Measurements from ENCODE around the gene KHDC4. TPM values are rescaled to one million over a fixed set of nuclear protein-coding genes. Genes with fewer than 3 reads are reported as not detected.
A peak's percentile ranks its signal among the peaks of the same experiment; 100 is the strongest.
"Not testable (repeated sequence)": the region's sequence is repeated elsewhere in the genome, so short reads cannot be mapped to it uniquely, and the experiment has no call there.

The KHDC4 gene
- total RNA-seq, 2 donors from 2014 or later = 67.5 to 109 TPM

- Mint-ChIP-seq H3K27ac (peak overlapping the region; percentile 97), H3K4me3 (peak overlapping the region; percentile 98), H3K36me3 (ENCODE audit: low read depth) (no peaks in the 10 kb centered on the region), H3K9me3 (no peaks in the 10 kb centered on the region), H3K4me1 (peaks cover 20% of the 10 kb centered on the region), H3K27me3 (no peaks in the 10 kb centered on the region)
- no peak for ATAC-seq (replicated peaks)
Measured at GRCh38 chr1:155912056-155912536, 22.1 kb downstream of the KHDC4 start.

- H3K27ac Mint-ChIP-seq = peak within 1 kb of the TSS; percentile 97
- no peaks in the 10 kb centered on the region for H3K27me3 Mint-ChIP-seq
Measured at GRCh38 chr1:155911156-155912055, 22.8 kb downstream of the KHDC4 start, which contains the start of gene RIT1. TSS of gene RIT1 (minus strand) at chr1:155911349. CDS start at chr1:155910761, 588 bp downstream.

GRCh38 chr1:155910621-155911121 is 23.5 kb downstream of the KHDC4 start:
- peak overlapping the region; percentile 98 for H3K4me3 Mint-ChIP-seq
- no peaks in the 10 kb centered on the region for H3K36me3 Mint-ChIP-seq (ENCODE audit: low read depth)
- H3K9me3 Mint-ChIP-seq = no peaks in the 10 kb centered on the region
- H3K4me1 Mint-ChIP-seq = peaks cover 20% of the 10 kb centered on the region
- H3K27ac Mint-ChIP-seq = peak overlapping the region; percentile 97
- peak; percentile 20 for ATAC-seq (replicated peaks)
- no peaks in the 10 kb centered on the region for H3K27me3 Mint-ChIP-seq

More at GRCh38 chr1:155911156-155912055, 22.8 kb downstream of the KHDC4 start, which contains the start of gene RIT1:
- Mint-ChIP-seq H3K36me3 (ENCODE audit: low read depth) (no peaks in the 10 kb centered on the region), H3K4me1 (peaks cover 20% of the 10 kb centered on the region), H3K4me3 (peak within 1 kb of the TSS; percentile 98), H3K9me3 (no peaks in the 10 kb centered on the region)
- peak; percentile 86 for ATAC-seq (replicated peaks)

- H3K9me3 Mint-ChIP-seq = no peaks in the 10 kb centered on the region
- H3K27me3 Mint-ChIP-seq = no peaks in the 10 kb centered on the region
- H3K4me1 Mint-ChIP-seq = peaks cover 20% of the 10 kb centered on the region
- peaks cover 6% of the 10 kb centered on the region for H3K36me3 Mint-ChIP-seq (ENCODE audit: low read depth)
- H3K4me3 Mint-ChIP-seq = peak overlapping the region; percentile 98
- ATAC-seq (replicated peaks) = no peak
- peak overlapping the region; percentile 97 for H3K27ac Mint-ChIP-seq
Measured at GRCh38 chr1:155909894-155910293, 24.3 kb downstream of the KHDC4 start.

GRCh38 chr1:155904261-155904660 is 30.0 kb downstream of the KHDC4 start:
- Mint-ChIP-seq H3K9me3 (no peaks in the 10 kb centered on the region), H3K4me3 (no peak overlapping the region), H3K27ac (no peak overlapping the region), H3K4me1 (peaks cover 5% of the 10 kb centered on the region), H3K36me3 (ENCODE audit: low read depth) (peaks cover 62% of the 10 kb centered on the region), H3K27me3 (no peaks in the 10 kb centered on the region)
- ATAC-seq (replicated peaks) = no peak

GRCh38 chr1:155900161-155900560 is 34.1 kb downstream of the KHDC4 start:
- Mint-ChIP-seq H3K27me3 (no peaks in the 10 kb centered on the region), H3K9me3 (no peaks in the 10 kb centered on the region), H3K27ac (no peak overlapping the region), H3K4me3 (no peak overlapping the region), H3K4me1 (peaks cover 5% of the 10 kb centered on the region), H3K36me3 (ENCODE audit: low read depth) (peaks cover 100% of the 10 kb centered on the region)
- no peak for ATAC-seq (replicated peaks)

- Mint-ChIP-seq H3K27me3 (no peaks in the 10 kb centered on the region), H3K36me3 (ENCODE audit: low read depth) (peaks cover 95% of the 10 kb centered on the region), H3K4me1 (peaks cover 4% of the 10 kb centered on the region), H3K27ac (no peak overlapping the region), H3K9me3 (no peaks in the 10 kb centered on the region), H3K4me3 (no peak overlapping the region)
- ATAC-seq (replicated peaks) = no peak
Measured at GRCh38 chr1:155899683-155900082, 34.5 kb downstream of the KHDC4 start.

GRCh38 chr1:155898888-155899287 is 35.3 kb downstream of the KHDC4 start:
- peaks cover 87% of the 10 kb centered on the region for H3K36me3 Mint-ChIP-seq (ENCODE audit: low read depth)
- no peaks in the 10 kb centered on the region for H3K27me3 Mint-ChIP-seq
- no peak for ATAC-seq (replicated peaks)
- H3K4me3 Mint-ChIP-seq = no peak overlapping the region
- H3K4me1 Mint-ChIP-seq = no peaks in the 10 kb centered on the region
- no peaks in the 10 kb centered on the region for H3K9me3 Mint-ChIP-seq
- no peak overlapping the region for H3K27ac Mint-ChIP-seq

GRCh38 chr1:155897746-155898145 is 36.5 kb downstream of the KHDC4 start:
- no peaks in the 10 kb centered on the region for H3K9me3 Mint-ChIP-seq
- peaks cover 7% of the 10 kb centered on the region for H3K4me1 Mint-ChIP-seq
- H3K4me3 Mint-ChIP-seq = no peak overlapping the region
- H3K27ac Mint-ChIP-seq = no peak overlapping the region
- peaks cover 75% of the 10 kb centered on the region for H3K36me3 Mint-ChIP-seq (ENCODE audit: low read depth)
- no peaks in the 10 kb centered on the region for H3K27me3 Mint-ChIP-seq
- no peak for ATAC-seq (replicated peaks)

- H3K9me3 Mint-ChIP-seq; H3K4me3 Mint-ChIP-seq; H3K4me1 Mint-ChIP-seq; ATAC-seq (replicated peaks); H3K27ac Mint-ChIP-seq; H3K27me3 Mint-ChIP-seq: not testable (repeated sequence)
- peaks cover 63% of the 10 kb centered on the region for H3K36me3 Mint-ChIP-seq (ENCODE audit: low read depth)
Measured at GRCh38 chr1:155896476-155896875, 37.7 kb downstream of the KHDC4 start.

GRCh38 chr1:155895617-155896016 is 38.6 kb downstream of the KHDC4 start:
- H3K9me3 Mint-ChIP-seq; H3K4me1 Mint-ChIP-seq; ATAC-seq (replicated peaks); H3K4me3 Mint-ChIP-seq; H3K27me3 Mint-ChIP-seq; H3K27ac Mint-ChIP-seq: not testable (repeated sequence)
- peaks cover 54% of the 10 kb centered on the region for H3K36me3 Mint-ChIP-seq (ENCODE audit: low read depth)

- ATAC-seq (replicated peaks) = peak; percentile 94
- Mint-ChIP-seq H3K36me3 (ENCODE audit: low read depth) (peaks cover 34% of the 10 kb centered on the region), H3K4me3 (peak overlapping the region; percentile 61), H3K27me3 (no peaks in the 10 kb centered on the region), H3K9me3 (no peaks in the 10 kb centered on the region), H3K27ac (peak overlapping the region; percentile 89), H3K4me1 (peaks cover 7% of the 10 kb centered on the region)
Measured at GRCh38 chr1:155893389-155894142, 40.6 kb downstream of the KHDC4 start.

- no peak for ATAC-seq (replicated peaks)
- peaks cover 29% of the 10 kb centered on the region for H3K36me3 Mint-ChIP-seq (ENCODE audit: low read depth)
Measured at GRCh38 chr1:155892796-155893195, 41.4 kb downstream of the KHDC4 start.

GRCh38 chr1:155890251-155890650 is 44.0 kb downstream of the KHDC4 start:
- no peaks in the 10 kb centered on the region for H3K9me3 Mint-ChIP-seq
- no peak overlapping the region for H3K27ac Mint-ChIP-seq
- peaks cover 26% of the 10 kb centered on the region for H3K36me3 Mint-ChIP-seq (ENCODE audit: low read depth)
- H3K4me3 Mint-ChIP-seq = no peak overlapping the region
- ATAC-seq (replicated peaks) = no peak
- H3K4me1 Mint-ChIP-seq = peaks cover 7% of the 10 kb centered on the region
- H3K27me3 Mint-ChIP-seq = no peaks in the 10 kb centered on the region

More at GRCh38 chr1:155892796-155893195, 41.4 kb downstream of the KHDC4 start:
- Mint-ChIP-seq H3K27me3 (no peaks in the 10 kb centered on the region), H3K9me3 (no peaks in the 10 kb centered on the region), H3K4me1 (peaks cover 7% of the 10 kb centered on the region), H3K4me3 (peak overlapping the region; percentile 61), H3K27ac (peak overlapping the region; percentile 89)

Measured in activated T-helper 17 cell treated with anti-CD3 and anti-CD28 coated beads, Interleukin-2, amount 50 U/mL, for 72 hours (primary cell).